AG09309 (cell line): ENCODE results near the gene FDX1.

Source experiments
- DNase-seq: peaks from one replicate; pipeline ENCODE4 v3.0.0-alpha.2; 2010; ENCODE audit warnings: low read depth
- H3K4me3 ChIP-seq: 2 replicates; pipeline ENCODE4 v1.5.1; 2011; ENCODE audit warnings: mild to moderate bottlenecking, low read depth, low read length, moderate library complexity; ENCODE audit not compliant: control insufficient read depth
- TF ChIP-seq, protein P1 (sequence below): IDR thresholded peaks from 2 replicates; pipeline ENCODE4 v1.5.1; 2011; ENCODE audit warnings: mild to moderate bottlenecking, low read depth, low read length, inconsistent platforms; ENCODE audit not compliant: insufficient read depth, control insufficient read depth; ENCODE audit errors: missing control alignments

The FDX1 gene

GRCh38 chr11:110445437-110445836 is 15.7 kb downstream of the FDX1 start:
- no peak overlapping the region for H3K4me3 ChIP-seq
- TF ChIP-seq, protein P1, sequence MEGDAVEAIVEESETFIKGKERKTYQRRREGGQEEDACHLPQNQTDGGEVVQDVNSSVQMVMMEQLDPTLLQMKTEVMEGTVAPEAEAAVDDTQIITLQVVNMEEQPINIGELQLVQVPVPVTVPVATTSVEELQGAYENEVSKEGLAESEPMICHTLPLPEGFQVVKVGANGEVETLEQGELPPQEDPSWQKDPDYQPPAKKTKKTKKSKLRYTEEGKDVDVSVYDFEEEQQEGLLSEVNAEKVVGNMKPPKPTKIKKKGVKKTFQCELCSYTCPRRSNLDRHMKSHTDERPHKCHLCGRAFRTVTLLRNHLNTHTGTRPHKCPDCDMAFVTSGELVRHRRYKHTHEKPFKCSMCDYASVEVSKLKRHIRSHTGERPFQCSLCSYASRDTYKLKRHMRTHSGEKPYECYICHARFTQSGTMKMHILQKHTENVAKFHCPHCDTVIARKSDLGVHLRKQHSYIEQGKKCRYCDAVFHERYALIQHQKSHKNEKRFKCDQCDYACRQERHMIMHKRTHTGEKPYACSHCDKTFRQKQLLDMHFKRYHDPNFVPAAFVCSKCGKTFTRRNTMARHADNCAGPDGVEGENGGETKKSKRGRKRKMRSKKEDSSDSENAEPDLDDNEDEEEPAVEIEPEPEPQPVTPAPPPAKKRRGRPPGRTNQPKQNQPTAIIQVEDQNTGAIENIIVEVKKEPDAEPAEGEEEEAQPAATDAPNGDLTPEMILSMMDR: no peak
- DNase-seq: no peak

DNA sequence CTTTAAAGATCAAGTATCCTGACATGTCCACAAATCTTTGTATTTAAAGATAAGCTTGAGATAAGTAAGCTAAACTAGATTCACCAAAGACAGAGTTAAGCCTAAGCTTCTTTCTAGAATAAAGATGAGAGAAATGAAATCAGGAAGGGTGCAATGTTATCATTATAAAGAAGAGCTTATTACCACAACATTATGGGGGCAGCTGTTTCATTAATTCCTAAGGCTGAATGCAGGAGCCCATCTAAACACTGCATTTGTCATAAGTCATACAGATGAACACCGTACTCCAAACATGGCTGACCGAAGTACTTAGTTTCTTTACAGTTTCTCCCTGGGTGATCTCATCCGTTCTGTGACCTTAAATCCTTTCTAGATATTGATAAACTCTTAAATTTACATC is 16.3 kb downstream of the FDX1 start:
- TF ChIP-seq, protein P1: no peak
- no peak overlapping the region for H3K4me3 ChIP-seq
- DNase-seq: no peak

GRCh38 chr11:110446594-110446993 is 16.8 kb downstream of the FDX1 start:
- TF ChIP-seq, protein P1: no peak
- H3K4me3 ChIP-seq: no peak overlapping the region
- no peak for DNase-seq

DNA sequence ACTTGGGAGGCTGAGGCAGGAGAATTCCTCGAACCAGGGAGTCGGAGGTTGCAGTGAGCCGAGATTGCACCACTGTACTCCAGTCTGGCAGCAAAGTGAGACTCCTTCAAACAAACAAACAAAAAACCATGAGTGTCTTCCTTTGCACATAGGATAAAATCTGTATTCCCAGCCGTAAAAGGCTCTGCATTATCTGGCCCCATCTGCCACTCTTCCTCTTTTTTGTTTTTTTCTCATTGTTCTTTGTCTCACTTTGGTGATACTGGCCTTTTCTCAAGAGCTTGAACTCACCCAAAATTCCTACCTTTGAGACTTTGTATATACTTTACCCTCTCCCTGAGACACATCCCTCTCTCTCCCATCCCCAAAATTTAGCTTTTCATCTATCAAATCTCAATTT is 17.6 kb downstream of the FDX1 start:
- no peak overlapping the region for H3K4me3 ChIP-seq
- DNase-seq: no peak
- TF ChIP-seq, protein P1: no peak

DNA sequence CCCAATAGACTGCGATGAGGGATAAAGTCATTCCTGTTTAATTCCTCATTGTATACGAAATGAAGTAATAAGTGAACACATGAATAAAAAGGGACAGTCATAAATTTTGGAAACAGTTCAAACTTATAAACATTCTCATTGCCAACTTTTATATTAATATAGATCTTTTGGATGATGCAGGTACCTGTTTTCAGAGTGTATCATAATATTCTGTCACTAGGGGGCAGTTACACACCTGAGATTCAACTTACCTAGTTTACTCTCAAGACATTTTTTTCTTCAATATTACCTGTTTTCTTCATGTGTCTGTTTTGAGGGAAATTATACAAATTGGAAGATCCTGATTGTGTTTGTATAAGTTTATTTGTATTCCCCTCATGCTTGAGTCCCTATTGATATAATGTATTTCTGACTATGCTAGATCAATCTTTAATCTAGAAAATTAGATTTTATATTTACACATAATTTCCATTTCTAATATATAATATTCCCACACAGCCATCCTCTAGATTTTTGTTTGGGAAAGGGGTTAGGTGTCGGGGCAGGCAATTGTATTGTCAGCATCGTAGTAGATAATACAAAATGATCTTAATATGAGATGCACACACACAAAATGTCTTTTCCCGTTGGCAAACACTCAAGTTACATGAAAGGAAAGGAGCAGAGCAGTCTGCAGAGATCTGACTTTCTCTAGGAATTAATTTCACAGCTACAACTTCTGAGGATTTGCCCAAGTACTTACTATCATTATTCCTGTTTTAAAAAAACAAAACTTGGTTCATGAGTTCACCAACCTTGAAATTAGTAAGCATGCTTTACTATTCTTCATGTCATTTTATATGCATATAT is 18.4 kb downstream of the FDX1 start:
- H3K4me3 ChIP-seq: no peak overlapping the region
- no peak for DNase-seq
- TF ChIP-seq, protein P1: peak; percentile 27

GRCh38 chr11:110450246-110450645 is 20.5 kb downstream of the FDX1 start:
- no peak overlapping the region for H3K4me3 ChIP-seq
- TF ChIP-seq, protein P1: no peak
- DNase-seq: no peak
